ENCODE data around the gene FYB1. TPM values are rescaled to one million over a fixed set of nuclear protein-coding genes. Genes with fewer than 3 reads are reported as not detected.

FYB1 gene
- total RNA-seq, 1 experiment from 2014 or later: 1.1 TPM

DNA sequence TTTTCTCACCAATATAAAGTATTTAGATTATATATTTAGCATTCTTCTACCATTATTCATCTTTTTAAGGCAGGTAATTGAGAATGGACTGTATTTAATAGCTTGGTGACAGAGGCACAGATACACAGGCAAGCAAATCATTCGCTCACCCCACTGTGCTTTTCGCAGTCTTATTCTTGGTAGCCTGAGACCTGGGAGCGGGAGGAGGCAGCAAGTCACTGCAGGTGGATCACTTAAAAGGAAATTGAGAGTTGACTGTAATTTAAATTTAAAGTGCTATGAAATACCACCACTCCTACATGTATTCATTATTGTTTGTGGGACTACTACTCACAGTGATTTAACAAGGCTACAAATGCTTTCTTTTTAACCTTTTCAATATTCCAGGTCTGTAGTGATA lies 154.9 kb downstream of the FYB1 start:
- no peaks in the 10 kb centered on the region for H3K27me3 ChIP-seq (ENCODE audit: low read length)
- BruUV-seq (replicated peaks): no TSS peak
- ATAC-seq (no peak; the same call in 1 of the 2 replicates), DNase-seq (no peak)
- CTCF ChIA-PET: no interaction called here
- H3K9me3 ChIP-seq (ENCODE audit: low read length): no peaks in the 10 kb centered on the region
- no peak overlapping the region for H3K4me3 ChIP-seq (ENCODE audit: low read length)
- intact Hi-C loops (cut with micrococcal nuclease): loop anchor here (5.0 kb wide), 1 partner anchor 47 kb away; no protein-coding TSS in a partner anchor
- no peak overlapping the region for H2AFZ ChIP-seq (ENCODE audit: low read length)
- H3K36me3 ChIP-seq (ENCODE audit: low read depth, low read length): peaks cover 43% of the 10 kb centered on the region
- peaks cover 98% of the 10 kb centered on the region for H3K79me2 ChIP-seq (ENCODE audit: low read length)
- no peaks in the 10 kb centered on the region for H3K4me1 ChIP-seq (ENCODE audit: insufficient read depth, low read length)
- no peaks in the 10 kb centered on the region for H3F3A ChIP-seq (ENCODE audit: low read length, unreplicated experiment)
- H4K20me1 ChIP-seq (ENCODE audit: low read length): peaks cover 4% of the 10 kb centered on the region
- H3K9ac ChIP-seq (ENCODE audit: low read length): no peak overlapping the region
- no peak overlapping the region for H3K27ac ChIP-seq (ENCODE audit: low read length)
- H3K4me2 ChIP-seq (ENCODE audit: low read length): no peak overlapping the region
- no peaks in the 10 kb centered on the region for H3K9me2 ChIP-seq (replicated peaks; ENCODE audit: low read length)
- POLR2A ChIA-PET (ENCODE audit: unreplicated experiment): no interaction called here
- TF ChIP-seq EZH2 (IDR thresholded peaks at IDR 0.05; ENCODE audit: low read length, unreplicated experiment) (no peak), EZH2phosphoT487 (IDR thresholded peaks at IDR 0.05; ENCODE audit: borderline replicate concordance, low read length) (no peak)
- TF ChIP-seq, protein P1, sequence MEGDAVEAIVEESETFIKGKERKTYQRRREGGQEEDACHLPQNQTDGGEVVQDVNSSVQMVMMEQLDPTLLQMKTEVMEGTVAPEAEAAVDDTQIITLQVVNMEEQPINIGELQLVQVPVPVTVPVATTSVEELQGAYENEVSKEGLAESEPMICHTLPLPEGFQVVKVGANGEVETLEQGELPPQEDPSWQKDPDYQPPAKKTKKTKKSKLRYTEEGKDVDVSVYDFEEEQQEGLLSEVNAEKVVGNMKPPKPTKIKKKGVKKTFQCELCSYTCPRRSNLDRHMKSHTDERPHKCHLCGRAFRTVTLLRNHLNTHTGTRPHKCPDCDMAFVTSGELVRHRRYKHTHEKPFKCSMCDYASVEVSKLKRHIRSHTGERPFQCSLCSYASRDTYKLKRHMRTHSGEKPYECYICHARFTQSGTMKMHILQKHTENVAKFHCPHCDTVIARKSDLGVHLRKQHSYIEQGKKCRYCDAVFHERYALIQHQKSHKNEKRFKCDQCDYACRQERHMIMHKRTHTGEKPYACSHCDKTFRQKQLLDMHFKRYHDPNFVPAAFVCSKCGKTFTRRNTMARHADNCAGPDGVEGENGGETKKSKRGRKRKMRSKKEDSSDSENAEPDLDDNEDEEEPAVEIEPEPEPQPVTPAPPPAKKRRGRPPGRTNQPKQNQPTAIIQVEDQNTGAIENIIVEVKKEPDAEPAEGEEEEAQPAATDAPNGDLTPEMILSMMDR (conservative IDR thresholded peaks at IDR 0.05; ENCODE audit: low read depth, low read length): no peak

DNA sequence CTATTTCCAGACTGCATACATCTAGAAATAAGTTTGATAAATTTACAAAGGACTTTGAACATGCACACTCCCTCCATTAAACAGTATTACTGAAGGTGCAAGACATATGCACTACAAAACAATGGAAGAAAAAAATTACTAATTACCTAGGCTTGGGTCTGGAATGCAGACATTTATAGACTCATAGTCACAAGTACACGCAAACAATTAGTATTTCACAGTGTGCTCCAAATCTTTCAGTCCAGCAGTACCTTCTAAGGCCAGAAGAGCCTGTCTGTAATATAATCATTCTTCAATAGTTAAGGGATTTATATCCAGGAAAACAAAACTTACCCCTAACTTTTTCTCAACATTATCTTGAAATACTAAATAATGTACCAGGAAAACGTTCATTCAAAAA lies 156.3 kb downstream of the FYB1 start:
- BruUV-seq (replicated peaks): no TSS peak
- TF ChIP-seq, protein P1 (conservative IDR thresholded peaks at IDR 0.05; ENCODE audit: low read depth, low read length): no peak
- TF ChIP-seq EZH2phosphoT487 (IDR thresholded peaks at IDR 0.05; ENCODE audit: borderline replicate concordance, low read length) (no peak), EZH2 (IDR thresholded peaks at IDR 0.05; ENCODE audit: low read length, unreplicated experiment) (no peak)
- Histone ChIP-seq H3K9ac (ENCODE audit: low read length) (no peak overlapping the region), H3K27me3 (ENCODE audit: low read length) (no peaks in the 10 kb centered on the region), H3K79me2 (ENCODE audit: low read length) (peaks cover 93% of the 10 kb centered on the region), H3K4me3 (ENCODE audit: low read length) (no peak overlapping the region), H2AFZ (ENCODE audit: low read length) (no peak overlapping the region), H3K9me2 (replicated peaks; ENCODE audit: low read length) (no peaks in the 10 kb centered on the region), H3K4me1 (ENCODE audit: insufficient read depth, low read length) (0 out of 2 replicates have a peak, but pooled peaks cover 2% of the 10 kb centered on the region), H4K20me1 (ENCODE audit: low read length) (peaks cover 4% of the 10 kb centered on the region; the same call in 1 of the 2 replicates), H3K27ac (ENCODE audit: low read length) (no peak overlapping the region), H3F3A (ENCODE audit: low read length, unreplicated experiment) (no peaks in the 10 kb centered on the region), H3K9me3 (ENCODE audit: low read length) (no peaks in the 10 kb centered on the region), H3K36me3 (ENCODE audit: low read depth, low read length) (peaks cover 30% of the 10 kb centered on the region), H3K4me2 (ENCODE audit: low read length) (no peak overlapping the region)
- intact Hi-C loops (cut with micrococcal nuclease): loop anchor here (5.0 kb wide), 1 partner anchor 46 kb away; no protein-coding TSS in a partner anchor
- CTCF ChIA-PET: no interaction called here
- ATAC-seq: no peak
- POLR2A ChIA-PET (ENCODE audit: unreplicated experiment): no interaction called here
- DNase-seq: no peak

DNA sequence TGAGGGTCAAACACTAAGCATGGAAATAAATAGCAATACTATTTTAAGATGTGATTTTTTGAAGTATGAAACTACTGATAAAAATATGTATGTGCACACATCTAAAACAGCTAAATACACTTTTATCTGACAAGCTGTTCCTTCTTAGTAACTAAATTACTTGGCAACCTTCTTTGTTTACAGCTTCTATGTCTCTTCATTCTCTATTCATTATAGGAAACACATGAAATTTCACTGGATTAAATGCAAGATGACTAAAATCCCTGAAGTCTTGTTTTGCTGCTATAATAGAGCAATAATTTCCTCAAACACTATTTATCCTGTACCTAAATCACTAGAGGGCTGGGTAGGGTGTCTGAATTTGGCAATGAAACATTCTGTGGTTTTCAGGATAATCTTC lies 156.8 kb downstream of the FYB1 start:
- Histone ChIP-seq H3K4me2 (ENCODE audit: low read length) (no peak overlapping the region), H3K27ac (ENCODE audit: low read length) (no peak overlapping the region), H3K4me1 (ENCODE audit: insufficient read depth, low read length) (0 out of 2 replicates have a peak, but pooled peaks cover 5% of the 10 kb centered on the region), H3K9me2 (replicated peaks; ENCODE audit: low read length) (no peaks in the 10 kb centered on the region), H3K9me3 (ENCODE audit: low read length) (no peaks in the 10 kb centered on the region), H3K4me3 (ENCODE audit: low read length) (no peak overlapping the region), H2AFZ (ENCODE audit: low read length) (no peak overlapping the region), H3K27me3 (ENCODE audit: low read length) (no peaks in the 10 kb centered on the region), H3K79me2 (ENCODE audit: low read length) (peaks cover 92% of the 10 kb centered on the region), H3F3A (ENCODE audit: low read length, unreplicated experiment) (no peaks in the 10 kb centered on the region), H3K9ac (ENCODE audit: low read length) (no peak overlapping the region), H4K20me1 (ENCODE audit: low read length) (peaks cover 4% of the 10 kb centered on the region; the same call in 1 of the 2 replicates), H3K36me3 (ENCODE audit: low read depth, low read length) (peaks cover 24% of the 10 kb centered on the region)
- ATAC-seq: no peak
- POLR2A ChIA-PET (ENCODE audit: unreplicated experiment): no interaction called here
- TF ChIP-seq, protein P1 (conservative IDR thresholded peaks at IDR 0.05; ENCODE audit: low read depth, low read length): no peak
- TF ChIP-seq EZH2 (IDR thresholded peaks at IDR 0.05; ENCODE audit: low read length, unreplicated experiment): no peak
- TF ChIP-seq EZH2phosphoT487 (IDR thresholded peaks at IDR 0.05; ENCODE audit: borderline replicate concordance, low read length): no peak
- BruUV-seq (replicated peaks): no TSS peak
- intact Hi-C loops (cut with micrococcal nuclease): loop anchor here (5.0 kb wide), 1 partner anchor 45 kb away; no protein-coding TSS in a partner anchor
- no peak for DNase-seq
- CTCF ChIA-PET: no interaction called here

Data from PC-3 (cell line).